ENCODE results near the gene MYH14.

MYH14 gene

DNA sequence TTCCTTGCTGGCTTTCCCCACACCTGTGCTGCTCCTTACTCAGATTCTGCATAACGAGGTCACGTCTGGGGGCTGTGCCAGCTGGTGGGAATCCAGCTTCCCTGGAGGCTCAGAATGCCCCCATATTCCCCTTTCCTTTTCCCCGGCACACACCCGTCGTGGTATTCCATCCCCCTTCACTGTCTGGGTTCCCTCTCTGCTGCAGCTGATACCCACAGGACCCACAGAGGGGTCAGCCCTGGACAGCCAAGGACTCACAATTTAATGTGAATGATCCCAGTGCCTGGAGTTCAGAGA, 4.2 kb upstream of the MYH14 start:
- H3K4me3 ChIP-seq (ENCODE audit: low read length): no peak overlapping the region
- DNase-seq (ENCODE audit: low read depth): no peak
- TF ChIP-seq CTCF (IDR thresholded peaks at IDR 0.05; ENCODE audit: insufficient read depth, low read depth, low read length, missing control alignments): no peak

DNA sequence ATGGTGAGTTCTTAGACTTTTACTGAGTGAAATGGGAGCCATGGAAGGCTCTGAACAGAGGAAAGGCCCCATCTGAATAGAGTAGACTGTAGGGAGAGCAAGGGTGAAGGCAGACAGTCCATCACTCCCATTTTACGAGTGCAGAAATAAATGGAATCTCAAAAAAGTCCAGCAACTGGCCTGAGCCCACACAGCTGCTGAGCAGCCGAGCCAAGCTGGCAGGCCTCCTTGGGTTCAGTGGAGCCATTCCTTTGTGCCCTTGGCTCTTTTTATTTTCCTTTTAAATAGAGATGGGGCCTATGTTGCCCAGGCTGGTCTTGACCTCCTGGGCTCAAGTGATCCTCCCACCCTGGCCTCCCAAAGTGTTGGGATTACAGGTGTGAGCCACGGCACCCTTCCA, 1.0 kb upstream of the MYH14 start:
- no peak for DNase-seq (ENCODE audit: low read depth)
- no peak overlapping the region for H3K4me3 ChIP-seq (ENCODE audit: low read length)
- TF ChIP-seq CTCF (IDR thresholded peaks at IDR 0.05; ENCODE audit: insufficient read depth, low read depth, low read length, missing control alignments): no peak

DNA sequence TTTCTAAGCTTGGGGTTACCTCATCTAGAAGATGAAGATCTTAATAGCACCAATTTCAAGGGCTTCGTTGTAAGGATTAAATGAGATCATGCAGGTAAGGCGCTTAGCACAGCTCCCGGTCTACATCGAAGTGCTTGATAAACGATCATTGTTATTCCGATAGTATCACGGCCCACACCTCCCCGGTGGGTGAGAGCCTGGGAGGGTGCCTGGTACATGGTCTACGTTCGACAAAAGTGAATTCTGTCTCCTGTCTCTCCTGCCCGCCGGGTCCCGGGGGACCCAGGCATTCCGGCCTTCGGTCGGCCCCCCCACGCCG, 501 bp upstream of the MYH14 start:
- no peak for TF ChIP-seq CTCF (IDR thresholded peaks at IDR 0.05; ENCODE audit: insufficient read depth, low read depth, low read length, missing control alignments)
- no peak for DNase-seq (ENCODE audit: low read depth)
- H3K4me3 ChIP-seq (ENCODE audit: low read length): no peak overlapping the region

DNA sequence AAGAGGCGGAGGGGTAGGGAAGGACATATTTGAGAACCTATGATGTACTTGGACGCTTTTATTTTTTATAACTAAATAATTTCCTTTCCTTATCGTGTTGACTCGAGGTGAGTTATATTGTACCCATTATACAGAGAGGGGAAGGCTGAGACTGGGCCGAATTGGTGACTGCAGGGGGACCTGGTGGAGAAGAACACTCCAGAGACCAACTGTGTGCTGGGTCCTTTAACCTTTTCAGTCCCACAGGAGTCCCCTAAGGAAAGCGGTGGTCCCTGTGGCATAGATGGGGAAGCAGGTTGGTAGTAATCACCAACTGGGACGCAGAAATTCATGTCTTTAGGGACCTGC, 633 bp downstream of the MYH14 start:
- no peak for DNase-seq (ENCODE audit: low read depth)
- TF ChIP-seq CTCF (IDR thresholded peaks at IDR 0.05; ENCODE audit: insufficient read depth, low read depth, low read length, missing control alignments): no peak
- H3K4me3 ChIP-seq (ENCODE audit: low read length): peak overlapping the region; percentile 19

GRCh38 chr19:50204811-50205675, 1.6 kb downstream of the MYH14 start:
- peak; percentile 23 for DNase-seq (ENCODE audit: low read depth)
- TF ChIP-seq CTCF (IDR thresholded peaks at IDR 0.05; ENCODE audit: insufficient read depth, low read depth, low read length, missing control alignments): no peak
- peak overlapping the region; percentile 25 for H3K4me3 ChIP-seq (ENCODE audit: low read length)

DNA sequence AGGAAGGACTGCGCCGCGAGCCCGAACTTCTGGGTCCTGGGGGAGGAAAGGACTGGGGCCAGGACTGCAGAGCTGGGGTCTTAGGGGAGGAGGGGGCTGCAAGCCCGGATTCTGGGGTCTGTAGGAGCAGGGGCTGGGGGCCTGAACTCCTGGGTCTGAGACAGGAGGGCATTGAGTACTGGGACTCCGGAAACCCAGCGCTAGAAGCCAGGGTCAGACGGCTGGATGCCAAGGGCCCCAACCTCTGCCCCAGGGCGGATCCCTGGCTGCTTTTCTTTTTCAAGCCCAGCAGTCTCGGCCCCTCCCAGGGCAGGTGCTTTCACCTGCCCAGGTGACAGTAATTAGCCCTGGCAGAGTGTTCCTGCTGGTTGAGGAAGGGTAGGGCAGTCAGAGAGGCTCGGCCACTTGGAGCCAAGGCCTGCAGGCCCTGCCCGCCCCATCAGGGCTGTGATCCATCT, 2.3 kb downstream of the MYH14 start:
- peak; percentile 7 for TF ChIP-seq CTCF (IDR thresholded peaks at IDR 0.05; ENCODE audit: insufficient read depth, low read depth, low read length, missing control alignments)
- H3K4me3 ChIP-seq (ENCODE audit: low read length): peak overlapping the region; percentile 25
- DNase-seq (ENCODE audit: low read depth): peak; percentile 9

DNA sequence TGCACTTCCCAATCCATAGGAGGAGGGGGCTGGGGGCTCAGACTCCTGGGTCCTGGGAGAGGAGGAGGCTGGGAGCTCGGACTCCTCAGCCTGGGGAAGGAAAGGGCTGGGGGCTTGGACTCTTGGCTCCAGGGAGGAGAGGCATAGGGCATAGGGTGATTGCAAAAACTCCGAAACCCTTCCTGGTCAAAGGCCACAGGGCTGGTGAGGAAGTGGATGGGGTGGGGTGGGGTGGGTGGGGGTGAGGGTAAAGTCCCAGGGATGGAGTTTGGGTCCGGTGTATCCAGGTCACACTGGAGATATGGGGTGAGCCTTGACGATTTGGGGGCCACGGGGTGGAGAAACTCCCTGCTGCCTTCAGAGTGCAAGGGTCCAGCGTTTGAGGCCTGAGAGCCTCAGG, 2.8 kb downstream of the MYH14 start:
- H3K4me3 ChIP-seq (ENCODE audit: low read length): no peak overlapping the region

More for the DNA sequence above, 2.8 kb downstream of the MYH14 start:
- no peak for DNase-seq (ENCODE audit: low read depth)
- TF ChIP-seq CTCF (IDR thresholded peaks at IDR 0.05; ENCODE audit: insufficient read depth, low read depth, low read length, missing control alignments): no peak
